Measurements from ENCODE around the gene NAV1.
"Not testable (repeated sequence)": the region's sequence is repeated elsewhere in the genome, so short reads cannot be mapped to it uniquely, and the experiment has no call there.

NAV1 gene

DNA sequence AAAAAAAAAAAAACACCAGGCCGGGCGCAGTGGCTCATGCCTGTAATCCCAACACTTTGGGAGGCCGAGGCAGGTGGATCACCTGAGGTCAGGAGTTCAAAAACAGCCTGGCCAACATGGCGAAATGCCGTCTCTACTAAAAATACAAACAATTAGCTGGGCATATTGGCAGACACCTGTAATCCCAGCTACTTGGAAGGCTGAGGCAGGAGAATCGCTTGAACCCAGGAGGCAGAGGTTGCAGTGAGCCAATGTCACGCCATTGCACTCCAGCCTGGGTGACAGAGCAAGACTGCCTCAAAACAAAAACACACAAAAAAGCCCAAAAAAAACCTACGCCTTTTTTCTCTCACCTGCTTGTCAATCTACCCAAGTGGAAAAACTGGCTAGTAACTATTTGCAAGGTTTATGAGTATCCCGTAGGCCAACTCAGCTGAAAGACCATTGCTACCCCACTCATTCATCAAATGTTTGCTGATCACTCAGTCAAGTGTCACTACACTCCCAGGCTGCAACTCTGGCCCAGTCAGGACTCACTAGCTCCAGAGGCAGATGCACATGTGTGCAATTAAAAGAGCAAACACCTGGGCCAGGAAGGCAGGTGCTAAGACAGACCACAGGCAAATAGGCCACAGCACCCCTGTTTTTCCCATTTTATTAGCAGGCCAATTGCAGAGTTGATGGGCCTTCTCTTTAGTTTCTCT is 34.0 kb upstream of the NAV1 start:
- DNase-seq (ENCODE audit: low read depth) = no peak

DNA sequence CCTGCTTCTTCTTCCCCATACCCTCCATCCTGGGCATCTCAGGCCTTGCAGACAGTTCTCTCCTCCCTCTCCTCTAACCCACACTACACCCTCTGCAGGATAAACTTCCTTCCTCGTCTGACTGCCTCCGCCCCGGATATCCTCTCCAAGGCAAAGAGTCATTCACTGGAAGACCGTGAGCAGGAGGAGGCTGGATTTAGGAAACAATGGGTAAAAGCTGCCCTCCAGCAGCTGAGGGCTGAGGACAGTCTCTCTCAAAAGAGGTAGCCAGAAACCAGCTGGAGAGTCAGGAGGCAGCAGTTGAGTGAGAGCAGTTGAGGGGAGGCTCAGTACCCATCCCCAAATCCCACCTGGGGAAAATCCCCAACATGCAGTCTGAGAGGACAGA is 33.4 kb upstream of the NAV1 start:
- DNase-seq (ENCODE audit: low read depth) = no peak

GRCh38 chr1:201506092-201506491 is 32.8 kb upstream of the NAV1 start:
- no peak for DNase-seq (ENCODE audit: low read depth)

GRCh38 chr1:201506557-201507359 is 32.2 kb upstream of the NAV1 start, which contains the start of gene CSRP1:
Gene CSRP1, minus strand, starts transcription at chr1:201507123. Its CDS starts 10,820 bp downstream, at chr1:201496303.
- peak; percentile 65 for DNase-seq (ENCODE audit: low read depth)

DNA sequence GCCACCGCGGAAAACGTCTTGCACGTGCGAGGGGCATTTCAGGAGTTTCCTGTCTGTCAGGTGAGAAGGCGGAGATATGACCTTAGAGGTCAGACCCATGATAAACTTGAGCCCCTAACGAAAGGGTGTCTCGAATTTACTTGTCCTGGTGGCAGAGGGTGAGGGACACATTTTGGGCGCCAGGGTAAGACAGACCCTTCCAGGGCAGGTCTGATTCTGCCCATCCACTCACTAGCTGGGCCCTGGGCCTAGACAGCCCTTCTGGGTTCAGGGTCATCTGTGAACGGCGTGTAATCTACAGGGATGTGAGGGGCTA is 31.6 kb upstream of the NAV1 start:
- no peak for DNase-seq (ENCODE audit: low read depth)

DNA sequence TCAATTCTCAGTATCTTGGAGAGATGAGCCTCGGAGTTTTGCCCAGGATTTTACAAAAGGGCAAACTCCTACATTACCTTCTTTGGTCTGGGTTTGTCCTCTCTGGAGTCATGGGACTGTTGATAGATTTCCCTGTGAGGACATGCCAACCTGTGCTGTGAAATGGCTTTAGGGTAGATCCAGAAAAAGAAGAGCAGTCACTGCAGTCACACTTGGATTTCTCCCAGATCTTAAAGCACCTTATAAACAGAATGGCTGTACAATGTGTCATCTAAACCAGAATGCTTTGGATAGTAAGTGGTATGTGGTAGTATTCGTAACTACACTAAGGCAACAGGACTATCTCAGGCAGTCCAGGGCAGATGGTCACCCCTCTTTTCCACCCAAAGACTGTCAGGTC is 30.1 kb upstream of the NAV1 start:
- no peak for DNase-seq (ENCODE audit: low read depth)

GRCh38 chr1:201509601-201510374 is 29.1 kb upstream of the NAV1 start:
- DNase-seq (ENCODE audit: low read depth) = no peak

- DNase-seq (ENCODE audit: low read depth) = no peak
Observed at GRCh38 chr1:201510734-201511133, 28.2 kb upstream of the NAV1 start.

GRCh38 chr1:201511396-201511940 is 27.5 kb upstream of the NAV1 start:
- no peak for DNase-seq (ENCODE audit: low read depth)

DNA sequence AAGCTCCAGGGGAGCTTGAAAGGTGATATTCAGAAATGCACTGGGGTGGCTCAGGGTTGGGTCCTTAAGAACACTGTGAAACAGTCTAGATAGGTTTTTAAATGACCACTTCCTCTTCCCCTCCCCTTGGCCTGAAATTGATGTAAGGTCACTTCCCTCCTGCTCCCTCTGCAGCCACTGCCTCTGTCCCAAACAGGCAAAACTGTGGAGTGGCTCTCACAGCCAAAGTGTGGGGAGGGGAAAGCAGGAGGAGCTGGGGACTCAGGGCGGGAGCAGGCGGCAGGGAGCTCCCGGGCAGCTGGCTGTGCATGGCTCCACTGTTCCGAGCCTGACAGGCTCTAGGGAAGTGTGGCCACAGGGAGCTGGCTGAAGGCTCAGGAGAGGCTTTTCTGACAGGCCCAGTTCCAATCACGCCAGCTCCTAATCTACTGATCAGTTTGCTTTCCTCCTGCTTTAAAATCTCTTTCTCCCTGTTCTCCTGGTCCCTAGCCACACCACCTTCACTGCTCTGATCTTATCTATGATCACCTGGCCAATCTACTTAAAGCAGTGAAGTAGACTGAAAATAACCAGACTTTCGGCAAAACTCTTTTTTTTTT is 26.9 kb upstream of the NAV1 start:
- DNase-seq (ENCODE audit: low read depth) = peak; percentile 65

- no peak for DNase-seq (ENCODE audit: low read depth)
Observed at GRCh38 chr1:201513498-201514243, 25.3 kb upstream of the NAV1 start.

DNA sequence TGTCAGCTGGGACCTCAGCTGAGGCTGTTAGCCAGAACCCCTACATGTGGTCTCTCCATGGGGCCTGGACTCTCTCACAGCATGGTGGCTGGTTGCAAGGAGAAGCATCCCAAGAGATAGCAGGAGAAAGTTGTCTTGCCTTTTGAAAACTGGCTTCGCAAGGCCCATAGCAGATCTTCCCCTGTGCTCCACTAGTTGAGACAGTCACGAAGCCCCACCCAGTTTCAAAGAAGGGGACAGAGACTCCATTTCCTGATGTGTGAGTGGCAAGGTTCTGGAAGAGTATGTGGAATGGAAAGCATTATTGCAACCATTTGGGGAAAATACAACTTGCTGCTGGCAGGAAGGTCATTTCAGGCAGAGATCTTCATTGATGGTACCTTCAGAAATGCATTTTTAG is 24.5 kb upstream of the NAV1 start:
- no peak for DNase-seq (ENCODE audit: low read depth)

DNA sequence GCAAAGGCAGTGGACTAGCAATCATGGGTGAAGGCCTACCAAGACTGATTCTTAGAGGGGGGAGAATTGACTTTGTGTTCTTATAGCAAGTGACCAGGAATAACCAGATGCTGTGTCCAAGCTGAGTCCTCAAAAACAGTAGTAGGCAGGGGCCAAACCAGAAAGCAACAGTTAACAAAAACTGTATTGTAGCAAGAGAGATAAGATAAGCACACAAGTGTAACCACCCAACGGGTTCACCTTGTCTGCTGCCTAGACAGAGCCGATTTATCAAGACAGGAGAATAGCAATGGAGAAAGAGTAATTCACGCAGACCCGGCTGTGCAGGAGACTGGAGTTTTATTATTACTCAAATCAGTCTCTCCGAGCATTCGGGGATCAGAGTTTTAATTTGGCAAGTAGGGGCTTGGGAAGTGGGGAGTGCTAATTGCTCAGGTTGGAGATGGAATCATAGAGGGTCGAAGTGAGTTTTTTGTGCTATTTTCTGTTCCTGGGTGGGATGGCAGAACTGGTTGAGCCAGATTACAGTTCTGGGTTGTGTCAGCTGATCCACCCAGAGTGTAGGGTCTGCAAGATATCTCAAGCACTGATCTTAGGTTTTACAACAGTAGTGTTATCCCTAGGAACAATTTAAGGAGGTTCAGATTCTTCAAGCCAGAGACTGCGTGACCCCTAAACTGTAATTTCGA is 23.7 kb upstream of the NAV1 start:
- DNase-seq (ENCODE audit: low read depth) = no peak

DNA sequence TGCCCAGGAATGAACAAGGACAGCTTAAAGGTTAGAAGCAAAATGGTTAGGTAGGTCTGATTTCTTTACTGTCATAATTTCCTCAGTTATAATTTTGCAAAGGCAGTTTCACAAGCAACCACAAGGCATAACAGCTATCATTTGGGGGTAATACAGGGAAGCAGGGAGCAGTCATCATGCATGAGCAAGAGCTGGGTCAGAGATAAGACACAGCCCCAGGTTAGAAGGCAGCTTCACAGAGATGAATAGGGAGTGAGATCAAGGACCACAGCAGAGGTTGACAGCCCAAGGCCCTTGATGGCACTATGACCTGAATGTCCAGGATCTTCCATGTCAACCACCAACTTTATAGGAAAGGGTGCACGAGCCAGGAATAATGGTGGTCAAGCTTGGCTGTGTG is 23.0 kb upstream of the NAV1 start:
- no peak for DNase-seq (ENCODE audit: low read depth)

DNA sequence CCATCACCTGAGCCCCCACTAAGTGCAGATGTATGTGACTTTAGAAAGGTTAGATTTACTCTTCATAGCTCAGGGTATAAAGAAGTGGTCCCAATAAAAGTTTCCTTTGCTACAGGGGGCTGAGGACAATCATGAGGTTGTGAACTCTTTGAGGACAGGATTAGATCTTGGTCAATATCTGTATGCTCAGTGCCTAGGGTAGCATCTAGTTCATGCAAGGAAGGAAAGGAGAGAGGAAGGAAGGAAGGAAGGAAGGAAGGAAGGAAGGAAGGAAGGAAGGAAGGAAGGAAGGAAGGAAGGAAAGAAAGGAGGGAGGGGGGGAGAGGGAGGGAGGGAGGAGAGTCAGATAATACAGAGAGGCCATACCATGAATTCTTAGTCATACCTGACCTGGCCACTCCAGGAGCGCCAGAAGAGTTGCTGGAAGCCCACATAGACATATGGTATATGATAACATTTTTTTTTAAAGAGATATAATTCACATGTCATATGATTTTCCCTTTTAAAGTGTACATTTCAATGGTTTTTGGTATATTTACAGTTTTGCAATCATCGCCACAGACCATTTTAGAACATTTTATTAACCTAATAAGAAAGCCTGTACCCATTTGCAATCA is 22.3 kb upstream of the NAV1 start:
- DNase-seq (ENCODE audit: low read depth) = no peak

DNA sequence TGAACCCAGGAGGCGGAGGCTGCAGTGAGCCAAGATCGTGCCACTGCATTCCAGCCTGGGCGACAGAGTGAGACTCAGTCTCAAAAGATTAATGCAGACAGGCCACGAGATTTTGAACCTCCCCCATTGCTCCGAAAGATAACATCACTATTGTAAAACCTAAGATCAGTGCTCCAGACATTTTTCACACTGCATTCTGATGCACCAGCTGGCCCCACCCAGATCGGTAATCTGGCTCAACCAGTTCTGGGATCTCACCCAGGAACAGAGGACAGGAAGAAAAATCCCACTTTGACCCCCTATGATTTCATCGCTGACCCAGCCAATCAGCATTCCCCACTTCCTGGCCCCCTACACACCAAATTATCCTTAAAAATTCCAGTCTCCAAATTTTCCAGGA is 21.3 kb upstream of the NAV1 start:
- no peak for DNase-seq (ENCODE audit: low read depth)

DNA sequence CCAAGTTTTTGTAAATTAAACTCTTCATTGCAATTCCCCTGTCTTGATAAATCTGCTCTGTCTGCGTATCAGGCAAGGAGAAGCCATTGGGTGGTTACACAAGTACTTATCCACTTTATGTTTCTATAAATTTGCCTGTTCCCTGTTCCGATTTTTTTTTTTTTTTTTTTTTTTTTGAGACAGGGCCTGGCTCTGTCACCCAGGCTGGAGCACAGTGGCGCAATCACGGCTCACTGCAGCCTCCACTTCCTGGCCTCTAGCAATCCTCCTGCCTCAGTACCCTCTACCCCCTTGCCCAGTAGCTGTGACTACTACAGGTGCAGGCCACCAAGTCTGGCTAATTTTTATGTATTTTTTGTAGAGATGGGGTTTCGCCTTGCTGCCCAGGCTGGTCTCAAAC is 20.9 kb upstream of the NAV1 start:
- no peak for DNase-seq (ENCODE audit: low read depth)

GRCh38 chr1:201520046-201520575 is 18.8 kb upstream of the NAV1 start:
- not testable (repeated sequence) for DNase-seq (ENCODE audit: low read depth)

- no peak for DNase-seq (ENCODE audit: low read depth)
Observed at GRCh38 chr1:201525193-201525778, 13.6 kb upstream of the NAV1 start.

DNA sequence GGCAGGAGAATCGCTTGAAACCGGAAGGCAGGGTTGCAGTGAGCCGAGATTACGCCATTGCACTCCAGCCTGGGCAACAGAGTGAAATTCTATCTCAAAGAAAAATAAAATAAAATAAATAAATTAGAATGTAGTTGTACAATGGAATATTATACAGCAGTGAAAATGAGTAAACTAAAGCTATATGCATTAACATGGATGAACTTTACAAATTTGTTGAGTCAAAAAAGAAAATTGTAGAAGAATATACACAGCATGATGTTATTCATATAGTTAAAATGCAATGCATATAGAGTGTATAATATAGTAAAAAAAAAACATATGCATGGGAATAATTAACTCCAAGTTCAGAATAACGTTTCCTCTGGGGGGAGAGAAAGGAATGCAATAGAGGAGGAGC is 11.0 kb upstream of the NAV1 start:
- DNase-seq (ENCODE audit: low read depth) = no peak
